DOHH2 (cell line): ENCODE results near the gene RBM5.

Source experiments
- CTCF ChIP-seq: fragments of 200-600 bp; sonication (generic); IDR thresholded peaks from one replicate; pipeline ENCODE4 v1.5.1; 2014; ENCODE audit warnings: antibody characterized with exemption, mild to moderate bottlenecking, low read depth, low read length; ENCODE audit not compliant: poor library complexity, severe bottlenecking
- EZH2phosphoT487 ChIP-seq: fragments of 200-600 bp; sonication (generic); IDR thresholded peaks from 2 replicates; pipeline ENCODE4 v1.6.1; 2017; ENCODE audit warnings: borderline replicate concordance, mild to moderate bottlenecking, antibody characterized with exemption, low read length, moderate library complexity, mixed read lengths

GRCh38 chr3:50158530-50159146, 69.9 kb downstream of the RBM5 start:
- TF ChIP-seq CTCF = no peak
- TF ChIP-seq EZH2phosphoT487 = no peak
